H1 (cell line): Measurements from ENCODE around the gene CCNJ. TPM values are rescaled to one million over a fixed set of nuclear protein-coding genes. Genes with fewer than 3 reads are reported as not detected.

Source experiments
- CBX8 ChIP-seq: fragments of 300-800, 300-1000 bp; sonication (generic); IDR thresholded peaks from 2 replicates; pipeline ENCODE4 v1.7.1; 2016; ENCODE audit warnings: low read depth, low read length, borderline replicate concordance
- polyA plus RNA-seq, 7 experiments: library from polyadenylated mRNA; depleted of rRNA in 3 of 7; stranded (reverse) in 5 of 7; unstranded in 2 of 7; fragments of >200 nt in 5 of 7; fragments of 200-250 nt in 2 of 7; gene quantifications; 1 replicate in 5 of 7; 2 replicates in 1 of 7; 4 replicates in 1 of 7; pipeline versions ENCODE4 v1.2.1 to v1.2.3, GENCODE V29; 2011 to 2013; ENCODE audit warnings: missing spikeins in 2 of 7, mixed read lengths in 2 of 7
- total RNA-seq: library from RNA; stranded (reverse); fragmentation: NEBNext Ultra II Directional; extraction: Animal tissue kit (Norgen Biotek cat#: 25700); gene quantifications from 2 replicates; pipeline ENCODE4 v1.2.1, GENCODE V29; 2021
- TF ChIP-seq, protein P1 (sequence below): fragments of 300-600 bp; sonication (generic); IDR thresholded peaks from 2 replicates; pipeline ENCODE4 v1.7.1; 2012; ENCODE audit warnings: low read length, moderate library complexity, mild to moderate bottlenecking, inconsistent platforms; ENCODE audit not compliant: insufficient replicate concordance

CCNJ gene
- total and polyA plus RNA-seq, 2 of the 8 experiments (the other 6 are each of a cell fraction or from before 2014, with no cell fraction given): 31.4 to 34.7 TPM

DNA sequence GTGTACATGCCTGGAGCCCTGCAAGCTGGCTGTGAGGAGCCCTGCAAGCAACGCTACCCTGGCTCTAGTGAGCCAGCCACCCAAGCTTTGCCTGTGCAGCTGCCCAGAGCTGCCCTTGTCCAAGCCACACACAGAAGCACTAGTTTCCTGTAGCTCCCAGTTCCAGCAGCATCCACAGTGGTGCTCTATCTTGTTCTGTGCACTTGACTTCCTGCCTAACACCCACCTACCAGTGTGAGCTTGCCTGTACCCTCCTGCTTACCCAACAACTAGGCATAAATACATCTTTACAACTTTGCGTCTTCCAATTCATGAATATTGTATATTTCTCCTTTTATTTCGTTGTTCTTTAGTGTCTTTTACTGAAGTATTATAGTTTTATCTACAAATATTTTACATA is 54.5 kb downstream of the CCNJ start (continued):
- TF ChIP-seq, protein P1, sequence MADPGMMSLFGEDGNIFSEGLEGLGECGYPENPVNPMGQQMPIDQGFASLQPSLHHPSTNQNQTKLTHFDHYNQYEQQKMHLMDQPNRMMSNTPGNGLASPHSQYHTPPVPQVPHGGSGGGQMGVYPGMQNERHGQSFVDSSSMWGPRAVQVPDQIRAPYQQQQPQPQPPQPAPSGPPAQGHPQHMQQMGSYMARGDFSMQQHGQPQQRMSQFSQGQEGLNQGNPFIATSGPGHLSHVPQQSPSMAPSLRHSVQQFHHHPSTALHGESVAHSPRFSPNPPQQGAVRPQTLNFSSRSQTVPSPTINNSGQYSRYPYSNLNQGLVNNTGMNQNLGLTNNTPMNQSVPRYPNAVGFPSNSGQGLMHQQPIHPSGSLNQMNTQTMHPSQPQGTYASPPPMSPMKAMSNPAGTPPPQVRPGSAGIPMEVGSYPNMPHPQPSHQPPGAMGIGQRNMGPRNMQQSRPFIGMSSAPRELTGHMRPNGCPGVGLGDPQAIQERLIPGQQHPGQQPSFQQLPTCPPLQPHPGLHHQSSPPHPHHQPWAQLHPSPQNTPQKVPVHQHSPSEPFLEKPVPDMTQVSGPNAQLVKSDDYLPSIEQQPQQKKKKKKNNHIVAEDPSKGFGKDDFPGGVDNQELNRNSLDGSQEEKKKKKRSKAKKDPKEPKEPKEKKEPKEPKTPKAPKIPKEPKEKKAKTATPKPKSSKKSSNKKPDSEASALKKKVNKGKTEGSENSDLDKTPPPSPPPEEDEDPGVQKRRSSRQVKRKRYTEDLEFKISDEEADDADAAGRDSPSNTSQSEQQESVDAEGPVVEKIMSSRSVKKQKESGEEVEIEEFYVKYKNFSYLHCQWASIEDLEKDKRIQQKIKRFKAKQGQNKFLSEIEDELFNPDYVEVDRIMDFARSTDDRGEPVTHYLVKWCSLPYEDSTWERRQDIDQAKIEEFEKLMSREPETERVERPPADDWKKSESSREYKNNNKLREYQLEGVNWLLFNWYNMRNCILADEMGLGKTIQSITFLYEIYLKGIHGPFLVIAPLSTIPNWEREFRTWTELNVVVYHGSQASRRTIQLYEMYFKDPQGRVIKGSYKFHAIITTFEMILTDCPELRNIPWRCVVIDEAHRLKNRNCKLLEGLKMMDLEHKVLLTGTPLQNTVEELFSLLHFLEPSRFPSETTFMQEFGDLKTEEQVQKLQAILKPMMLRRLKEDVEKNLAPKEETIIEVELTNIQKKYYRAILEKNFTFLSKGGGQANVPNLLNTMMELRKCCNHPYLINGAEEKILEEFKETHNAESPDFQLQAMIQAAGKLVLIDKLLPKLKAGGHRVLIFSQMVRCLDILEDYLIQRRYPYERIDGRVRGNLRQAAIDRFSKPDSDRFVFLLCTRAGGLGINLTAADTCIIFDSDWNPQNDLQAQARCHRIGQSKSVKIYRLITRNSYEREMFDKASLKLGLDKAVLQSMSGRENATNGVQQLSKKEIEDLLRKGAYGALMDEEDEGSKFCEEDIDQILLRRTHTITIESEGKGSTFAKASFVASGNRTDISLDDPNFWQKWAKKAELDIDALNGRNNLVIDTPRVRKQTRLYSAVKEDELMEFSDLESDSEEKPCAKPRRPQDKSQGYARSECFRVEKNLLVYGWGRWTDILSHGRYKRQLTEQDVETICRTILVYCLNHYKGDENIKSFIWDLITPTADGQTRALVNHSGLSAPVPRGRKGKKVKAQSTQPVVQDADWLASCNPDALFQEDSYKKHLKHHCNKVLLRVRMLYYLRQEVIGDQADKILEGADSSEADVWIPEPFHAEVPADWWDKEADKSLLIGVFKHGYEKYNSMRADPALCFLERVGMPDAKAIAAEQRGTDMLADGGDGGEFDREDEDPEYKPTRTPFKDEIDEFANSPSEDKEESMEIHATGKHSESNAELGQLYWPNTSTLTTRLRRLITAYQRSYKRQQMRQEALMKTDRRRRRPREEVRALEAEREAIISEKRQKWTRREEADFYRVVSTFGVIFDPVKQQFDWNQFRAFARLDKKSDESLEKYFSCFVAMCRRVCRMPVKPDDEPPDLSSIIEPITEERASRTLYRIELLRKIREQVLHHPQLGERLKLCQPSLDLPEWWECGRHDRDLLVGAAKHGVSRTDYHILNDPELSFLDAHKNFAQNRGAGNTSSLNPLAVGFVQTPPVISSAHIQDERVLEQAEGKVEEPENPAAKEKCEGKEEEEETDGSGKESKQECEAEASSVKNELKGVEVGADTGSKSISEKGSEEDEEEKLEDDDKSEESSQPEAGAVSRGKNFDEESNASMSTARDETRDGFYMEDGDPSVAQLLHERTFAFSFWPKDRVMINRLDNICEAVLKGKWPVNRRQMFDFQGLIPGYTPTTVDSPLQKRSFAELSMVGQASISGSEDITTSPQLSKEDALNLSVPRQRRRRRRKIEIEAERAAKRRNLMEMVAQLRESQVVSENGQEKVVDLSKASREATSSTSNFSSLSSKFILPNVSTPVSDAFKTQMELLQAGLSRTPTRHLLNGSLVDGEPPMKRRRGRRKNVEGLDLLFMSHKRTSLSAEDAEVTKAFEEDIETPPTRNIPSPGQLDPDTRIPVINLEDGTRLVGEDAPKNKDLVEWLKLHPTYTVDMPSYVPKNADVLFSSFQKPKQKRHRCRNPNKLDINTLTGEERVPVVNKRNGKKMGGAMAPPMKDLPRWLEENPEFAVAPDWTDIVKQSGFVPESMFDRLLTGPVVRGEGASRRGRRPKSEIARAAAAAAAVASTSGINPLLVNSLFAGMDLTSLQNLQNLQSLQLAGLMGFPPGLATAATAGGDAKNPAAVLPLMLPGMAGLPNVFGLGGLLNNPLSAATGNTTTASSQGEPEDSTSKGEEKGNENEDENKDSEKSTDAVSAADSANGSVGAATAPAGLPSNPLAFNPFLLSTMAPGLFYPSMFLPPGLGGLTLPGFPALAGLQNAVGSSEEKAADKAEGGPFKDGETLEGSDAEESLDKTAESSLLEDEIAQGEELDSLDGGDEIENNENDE: no peak
- no peak for TF ChIP-seq CBX8
